ENCODE results near the gene YAP1. TPM values are rescaled to one million over a fixed set of nuclear protein-coding genes. Genes with fewer than 3 reads are reported as not detected.

The YAP1 gene
- total and polyA plus RNA-seq, 2 of the 4 experiments (the other 2 are of a cell fraction) = 121 to 251 TPM

GRCh38 chr11:102112509-102112821 is 2.2 kb downstream of the YAP1 start:
- peak overlapping the region; percentile 60 for H2BK20ac ChIP-seq (ENCODE audit: low read depth, low read length)
- H4K5ac ChIP-seq (ENCODE audit: low read depth, low read length) = peak overlapping the region; percentile 83
- H2BK15ac ChIP-seq (ENCODE audit: low read depth, low read length) = peak overlapping the region; percentile 55; the same call in 2 of the 3 replicates
- peaks cover 6% of the 10 kb centered on the region for H3K36me3 ChIP-seq (ENCODE audit: control insufficient read depth, insufficient read depth, low read length)
- ATAC-seq (ENCODE audit: low read depth) = no peak
- H3K14ac ChIP-seq (replicated peaks; ENCODE audit: low read depth, low read length) = peak overlapping the region; percentile 99
- H2BK120ac ChIP-seq (ENCODE audit: low read depth, low read length) = peak overlapping the region; percentile 95
- no peak overlapping the region for H2AFZ ChIP-seq (replicated peaks; ENCODE audit: low read length, poor library complexity)
- H3K4me3 ChIP-seq (ENCODE audit: insufficient read depth, low read depth, low read length) = peak overlapping the region; percentile 89
- peaks cover 0 to 26% of the 10 kb centered on the region in 2 experiments; a peak in 2 of 4 replicates for H3K79me1 ChIP-seq (ENCODE audit: low read depth in 1 of 2, low read length in 2 of 2)
- H3K4ac ChIP-seq (ENCODE audit: low read depth, low read length) = peak overlapping the region; percentile 99
- no peak for TF ChIP-seq ELK1 (IDR thresholded peaks at IDR 0.05; ENCODE audit: borderline replicate concordance, low read depth, low read length)
- no peak for TF ChIP-seq POLR2A (IDR thresholded peaks at IDR 0.05; ENCODE audit: low read depth, low read length)
- no peak for TF ChIP-seq MAZ (IDR thresholded peaks at IDR 0.05; ENCODE audit: borderline replicate concordance, low read depth, low read length)
- TF ChIP-seq NFE2L2 (IDR thresholded peaks at IDR 0.05; ENCODE audit: low read depth, low read length) = no peak
- TF ChIP-seq RAD21 (IDR thresholded peaks at IDR 0.05; ENCODE audit: low read length) = no peak
- no peak for TF ChIP-seq RCOR1 (IDR thresholded peaks at IDR 0.05; ENCODE audit: insufficient replicate concordance, low read length)
- no peak for TF ChIP-seq CHD1 (IDR thresholded peaks at IDR 0.05; ENCODE audit: low read depth, low read length)
- H3K27me3 ChIP-seq (ENCODE audit: control insufficient read depth, insufficient read depth, low read length) = no peaks in the 10 kb centered on the region
- no TSS peak for BruUV-seq (replicated peaks)
- dilution Hi-C loops (cut with HindIII; ENCODE audit: low sequenced_read_pairs, unreplicated experiment) (no loop called here), intact Hi-C loops (cut with micrococcal nuclease) (loop anchor here (1.0 to 5.0 kb wide), 4 partner anchors 60 to 235 kb away; partner anchors contain the start of gene BIRC2), in situ Hi-C loops (cut with MboI; ENCODE audit: low sequenced_read_pairs) (no loop called here)
- H3K56ac ChIP-seq (ENCODE audit: extremely low read depth, insufficient read depth, low read length) = peak overlapping the region; percentile 97
- H3K23ac ChIP-seq (ENCODE audit: low read depth, low read length) = peak overlapping the region; percentile 97
- no peaks in the 10 kb centered on the region for H3K9me3 ChIP-seq (ENCODE audit: control insufficient read depth, insufficient read depth, low read length)
- peak overlapping the region; percentile 96 for H3K9ac ChIP-seq (ENCODE audit: low read depth, low read length)
- H3K27ac ChIP-seq (ENCODE audit: insufficient read depth, low read length) = peak overlapping the region; percentile 100
- H3K18ac ChIP-seq (ENCODE audit: low read depth, low read length) = peak overlapping the region; percentile 99
- no peaks in the 10 kb centered on the region; the same call in 1 of the 2 replicates for H3K9me1 ChIP-seq (ENCODE audit: insufficient read depth, low read length)
- DNase-seq = peak; percentile 26
- peaks cover 11% of the 10 kb centered on the region for H3K4me1 ChIP-seq (ENCODE audit: control insufficient read depth, insufficient read depth, low read length)
- WGBS, 2 experiments (ENCODE audit: extremely low coverage in 2 of 2, insufficient read length in 1 of 2) = 0% methylated on average over 1 of the region's 5 CpGs; no CpG with 5 or more reads in 1 of the 2 experiments
- ChIA-PET POLR2A (ENCODE audit: unreplicated experiment) (no interaction called here), CTCF (no interaction called here)
- peak overlapping the region; percentile 84 for H4K91ac ChIP-seq (ENCODE audit: insufficient read depth, low read depth, low read length)
- H3K4me2 ChIP-seq (ENCODE audit: low read depth, low read length) = peak overlapping the region; percentile 100
- H2AK9ac ChIP-seq (replicated peaks; ENCODE audit: low read depth, low read length, poor library complexity) = peak overlapping the region; percentile 17
- H2BK5ac ChIP-seq (ENCODE audit: low read depth, low read length, poor library complexity, severe bottlenecking) = peak overlapping the region; percentile 97
- H4K20me1 ChIP-seq (ENCODE audit: insufficient read depth, low read length) = peaks cover 13% of the 10 kb centered on the region; the same call in 1 of the 2 replicates
- H4K8ac ChIP-seq (ENCODE audit: low read depth in 2 of 2, low read length in 2 of 2) = peak overlapping the region; percentile 73 to 77
- H2AK5ac ChIP-seq (ENCODE audit: low read depth, low read length) = peak overlapping the region; percentile 47; the same call in 1 of the 2 replicates
